Motor neuron (in vitro differentiated cells): ENCODE measurements around the gene VWA8. TPM values are rescaled to one million over a fixed set of nuclear protein-coding genes. Genes with fewer than 3 reads are reported as not detected.

Experiments used
- ATAC-seq, 8 experiments: fragments of 200-7000 bp; cut with Tn5 transposase; replicated peaks in 6 of 8; 2 replicates each; pipeline ENCODE4 v1.8.0; 2021; ENCODE audit warnings: mild to moderate bottlenecking in 8 of 8, moderate library complexity in 8 of 8
- H3K27ac ChIP-seq, 2 donors: fragments of 250-450 bp; sonication (Bioruptor Pico); 2 replicates each; pipeline ENCODE4 v1.9.0; 2021; ENCODE audit warnings: antibody characterized with exemption in 2 of 2, mild to moderate bottlenecking in 2 of 2, moderate library complexity in 1 of 2
- H3K4me1 ChIP-seq, 2 donors: fragments of 250-450 bp; sonication (Bioruptor Pico); replicated peaks in 1 of 2; 2 replicates each; pipeline ENCODE4 v1.6.1; 2021; ENCODE audit warnings: antibody characterized with exemption in 2 of 2, mild to moderate bottlenecking in 2 of 2, moderate library complexity in 1 of 2
- H3K4me3 ChIP-seq, 5 donors: fragments of 250-450 bp; sonication (Bioruptor Pico); 2 replicates each; pipeline ENCODE4 v1.9.0; 2021; ENCODE audit warnings: antibody characterized with exemption in 5 of 5, mild to moderate bottlenecking in 5 of 5, moderate library complexity in 4 of 5
- WGBS, 10 experiments: fragments of 450-650 bp; shearing (Covaris generic); methylation state at CpG; one replicate each; pipeline ENCODE4 v1.0.0; 2022; 5-methylcytosine and 5-hydroxymethylcytosine counted together
- in situ Hi-C, 9 experiments: fragments of 400-800 bp; cut with MboI; loops; one replicate each; pipeline ENCODE4 v1.15.0; 2021; ENCODE audit warnings: low sequenced_read_pairs in 9 of 9, low pct_unique_long_range_greater_than_20kb in 2 of 9; ENCODE audit not compliant: unreplicated experiment in 9 of 9
- total RNA-seq, 8 experiments: library from RNA; unstranded; fragments of 300-600 nt; gene quantifications; 2 replicates each; pipeline versions ENCODE4 v1.2.3 to v1.2.4, GENCODE V29; 2022

The VWA8 gene
- total RNA-seq, 8 experiments from 2014 or later: 9.1 to 31.7 (median 11.8) TPM

GRCh38 chr13:41557719-41558118 lies 403.2 kb downstream of the VWA8 start:
- in situ Hi-C loops: no loop called here
- H3K4me3 ChIP-seq: no peak overlapping the region
- no peak for ATAC-seq
- 71 to 100% (median 88%) methylated on average over 1 to 2 of the region's 2 CpGs; no CpG with 5 or more reads in 3 of the 10 experiments for WGBS, 10 experiments
- H3K27ac ChIP-seq: no peak overlapping the region
- H3K4me1 ChIP-seq: no peaks in the 10 kb centered on the region

GRCh38 chr13:41554626-41555386 lies 406.1 kb downstream of the VWA8 start:
- H3K4me1 ChIP-seq: no peaks in the 10 kb centered on the region
- 60 to 100% (median 86%) methylated on average over 1 to 9 of the region's 10 CpGs; no CpG with 5 or more reads in 2 of the 10 experiments for WGBS, 10 experiments
- no peak for ATAC-seq
- no peak overlapping the region for H3K27ac ChIP-seq
- H3K4me3 ChIP-seq: no peak overlapping the region
- in situ Hi-C loops: no loop called here

- no peak overlapping the region for H3K4me3 ChIP-seq
- no peak for ATAC-seq
- peaks cover 2 to 4% of the 10 kb centered on the region in 2 donors for H3K4me1 ChIP-seq
- 60 to 100% (median 85%) methylated on average over 1 to 2 of the region's 2 CpGs; no CpG with 5 or more reads in 4 of the 10 experiments for WGBS, 10 experiments
- in situ Hi-C loops: no loop called here
- no peak overlapping the region for H3K27ac ChIP-seq
Measured at GRCh38 chr13:41554180-41554579, 406.7 kb downstream of the VWA8 start.

DNA sequence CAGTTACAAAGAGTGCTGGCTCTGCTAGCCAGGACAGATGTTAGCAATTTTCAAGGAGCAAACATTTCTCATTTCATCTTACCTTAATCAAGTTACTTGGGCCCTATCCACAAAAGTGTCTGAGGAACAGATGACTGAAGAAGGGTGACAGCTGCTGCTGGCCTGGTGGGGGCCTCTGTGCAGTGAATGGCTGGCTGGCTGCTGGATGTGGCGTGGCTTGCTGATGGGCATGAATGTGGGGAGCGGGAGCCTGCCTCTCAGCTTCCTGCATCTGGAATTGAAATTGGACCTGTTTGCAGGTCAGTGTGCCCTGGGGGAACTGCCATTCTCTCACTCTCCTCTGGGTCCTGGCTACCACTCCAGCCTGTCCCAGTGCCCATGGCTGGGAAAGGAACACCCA lies 408.9 kb downstream of the VWA8 start:
- 80 to 100% (median 85%) methylated on average over 1 to 2 of the region's 2 CpGs; no CpG with 5 or more reads in 6 of the 10 experiments for WGBS, 10 experiments
- in situ Hi-C loops: no loop called here
- Histone ChIP-seq H3K4me3 (no peak overlapping the region), H3K27ac (no peak overlapping the region), H3K4me1 (peaks cover 13 to 17% of the 10 kb centered on the region in 2 donors)
- ATAC-seq: no peak

DNA sequence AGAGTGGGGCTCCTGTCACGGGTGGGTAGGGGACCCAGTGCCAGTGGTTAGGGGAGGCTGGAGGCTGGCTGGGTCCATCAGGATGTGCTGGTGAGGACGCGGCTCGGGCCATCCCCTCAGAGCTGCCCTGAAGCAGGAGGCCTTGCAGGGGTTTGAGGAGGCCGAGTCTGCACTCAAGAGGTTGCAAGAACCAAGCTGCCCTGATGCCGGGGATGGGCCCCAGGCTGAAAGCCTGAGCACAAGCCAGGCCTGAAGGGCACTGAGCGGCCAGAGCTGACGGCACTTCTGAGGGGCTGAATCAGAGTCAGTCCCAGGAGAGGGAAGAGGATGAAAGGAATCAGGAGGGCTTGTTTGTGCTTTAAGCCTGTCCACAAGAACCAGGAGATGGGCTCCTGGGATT lies 410.6 kb downstream of the VWA8 start:
- Histone ChIP-seq H3K27ac (no peak overlapping the region), H3K4me3 (no peak overlapping the region), H3K4me1 (peaks cover 15 to 19% of the 10 kb centered on the region in 2 donors)
- in situ Hi-C loops: no loop called here
- WGBS, 10 experiments: 80 to 95% methylated on average over 1 to 4 of the region's 8 CpGs; no CpG with 5 or more reads in 8 of the 10 experiments
- ATAC-seq: no peak

DNA sequence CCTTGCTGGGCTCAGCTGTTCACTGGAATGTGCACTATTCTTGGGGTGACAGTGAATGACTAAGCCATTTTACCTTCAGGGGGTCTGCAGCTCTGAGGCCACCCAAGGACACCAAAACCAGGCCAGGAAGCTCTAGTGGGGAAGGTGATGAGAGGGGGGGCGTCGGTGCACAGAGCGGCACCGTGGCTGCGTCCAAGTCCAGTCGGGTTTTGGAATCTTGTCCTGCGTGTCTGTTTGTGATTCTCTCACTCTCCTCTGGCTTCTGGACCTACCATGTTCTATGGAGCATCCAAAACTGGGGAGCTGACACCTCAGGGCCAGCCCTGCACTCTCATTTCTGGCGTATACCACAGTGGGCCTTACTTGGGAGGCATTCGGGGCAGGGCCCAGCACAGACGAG lies 411.4 kb downstream of the VWA8 start:
- Histone ChIP-seq H3K4me3 (no peak overlapping the region), H3K27ac (no peak overlapping the region), H3K4me1 (peaks cover 15 to 19% of the 10 kb centered on the region in 2 donors)
- in situ Hi-C loops: no loop called here
- WGBS, 10 experiments: 90 to 100% (median 96%) methylated on average over 1 to 4 of the region's 10 CpGs; no CpG with 5 or more reads in 6 of the 10 experiments
- ATAC-seq: no peak

DNA sequence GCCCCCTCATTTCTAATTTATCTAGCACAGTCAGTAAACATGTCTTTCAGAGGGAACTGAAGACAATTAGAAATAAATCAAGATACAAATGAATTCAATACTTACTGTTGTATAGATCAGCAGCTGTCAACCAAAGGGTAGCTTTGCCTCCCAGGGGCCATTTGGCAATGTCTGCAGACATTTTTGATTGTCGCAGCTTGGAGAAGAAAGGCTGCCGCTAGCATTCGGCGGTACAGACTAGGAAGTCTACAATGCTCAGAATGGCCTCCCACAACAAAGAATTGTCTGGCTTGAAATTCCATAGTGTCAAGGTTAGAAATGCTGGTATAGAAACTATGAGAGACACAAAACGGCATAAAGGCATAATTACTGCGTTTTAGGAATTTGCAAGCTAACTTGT lies 412.0 kb downstream of the VWA8 start:
- Histone ChIP-seq H3K27ac (no peak overlapping the region), H3K4me1 (peaks cover 15 to 19% of the 10 kb centered on the region in 2 donors), H3K4me3 (no peak overlapping the region)
- ATAC-seq: peak in 2 of 8 experiments; percentile 31 to 35
- 26 to 86% (median 79%) methylated on average over 1 to 6 of the region's 6 CpGs; no CpG with 5 or more reads in 1 of the 10 experiments for WGBS, 10 experiments
- in situ Hi-C loops: no loop called here

DNA sequence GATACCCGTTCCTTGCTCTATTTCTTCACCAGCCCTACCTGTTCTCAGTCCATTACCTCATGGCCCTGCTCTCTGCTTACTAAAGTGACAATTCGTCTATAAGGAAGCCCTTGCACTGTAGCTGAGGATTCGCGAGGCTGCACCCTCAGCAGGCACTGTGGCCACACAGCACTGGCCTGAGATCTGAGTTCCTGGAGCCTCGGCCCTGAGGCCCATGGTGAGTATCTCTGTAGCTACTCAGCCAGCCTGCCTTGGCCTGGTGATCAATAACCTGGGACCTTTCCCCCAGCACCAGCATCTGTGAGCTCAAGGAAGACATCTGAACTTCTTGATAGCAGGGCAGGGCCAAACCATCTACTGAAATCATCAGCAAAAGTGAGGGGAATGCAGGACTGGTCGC lies 412.9 kb downstream of the VWA8 start:
- in situ Hi-C loops: no loop called here
- H3K4me3 ChIP-seq: no peak overlapping the region

GRCh38 chr13:41547251-41548000 lies 413.5 kb downstream of the VWA8 start:
- 11 to 73% (median 50%) methylated on average over 2 to 6 of the region's 17 CpGs; no CpG with 5 or more reads in 4 of the 10 experiments for WGBS, 10 experiments
- peak; percentile 36 to 86 (median 76) for ATAC-seq
- Histone ChIP-seq H3K4me3 (no peak overlapping the region), H3K4me1 (peaks cover 15 to 19% of the 10 kb centered on the region in 2 donors), H3K27ac (no peak overlapping the region)
- in situ Hi-C loops: no loop called here

More for the DNA sequence above, 412.9 kb downstream of the VWA8 start:
- ATAC-seq: peak in 1 of 8 experiments; percentile 6
- WGBS, 10 experiments: 40 to 100% (median 80%) methylated on average over 1 to 6 of the region's 6 CpGs; no CpG with 5 or more reads in 3 of the 10 experiments
- Histone ChIP-seq H3K27ac (no peak overlapping the region), H3K4me1 (peaks cover 15 to 19% of the 10 kb centered on the region in 2 donors)

DNA sequence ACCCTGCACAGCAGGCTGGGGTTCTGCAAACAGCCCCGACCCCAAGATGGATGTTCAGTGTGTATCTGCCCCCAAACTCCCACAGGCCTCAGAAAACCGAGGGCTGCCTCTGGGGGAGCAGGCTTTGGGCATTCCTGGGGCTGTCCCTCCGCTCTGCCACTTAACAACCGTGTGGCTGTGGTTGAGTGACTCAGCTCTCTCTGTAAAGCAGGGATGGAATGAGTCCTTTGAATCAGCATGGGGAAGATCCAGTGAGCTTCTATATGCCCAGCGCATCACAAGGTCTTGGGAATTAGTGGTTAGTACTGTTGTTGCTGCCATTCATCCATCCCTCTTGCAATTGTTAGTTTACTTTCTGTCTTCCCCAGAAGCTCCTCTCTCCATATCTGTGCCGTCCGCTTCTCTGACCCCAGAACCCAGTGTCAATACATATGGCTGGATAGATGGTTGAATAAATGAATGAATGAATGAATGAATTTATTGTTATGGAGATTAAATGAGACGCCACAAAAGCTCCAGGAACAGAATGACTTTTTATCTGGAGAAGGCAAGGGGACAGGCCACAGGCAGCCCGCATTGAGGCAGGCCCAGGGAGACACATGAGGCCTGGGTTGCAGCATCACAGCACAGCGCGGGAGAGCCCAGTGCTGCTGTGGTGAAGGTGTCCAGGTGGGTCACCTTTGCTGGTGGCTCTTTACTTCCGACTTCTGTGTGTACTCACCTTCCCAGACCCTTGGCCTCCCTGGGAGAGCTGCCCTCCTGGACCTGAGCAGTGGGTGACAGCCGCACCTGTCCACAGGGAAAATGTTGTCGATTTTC lies 414.3 kb downstream of the VWA8 start:
- Histone ChIP-seq H3K4me1 (peaks cover 15 to 19% of the 10 kb centered on the region in 2 donors), H3K27ac (no peak overlapping the region), H3K4me3 (no peak overlapping the region)
- in situ Hi-C loops: no loop called here
- peak in 7 of 8 experiments; percentile 36 to 67 (median 50) for ATAC-seq
- WGBS, 10 experiments: 50 to 84% (median 77%) methylated on average over 2 to 9 of the region's 14 CpGs; no CpG with 5 or more reads in 2 of the 10 experiments

DNA sequence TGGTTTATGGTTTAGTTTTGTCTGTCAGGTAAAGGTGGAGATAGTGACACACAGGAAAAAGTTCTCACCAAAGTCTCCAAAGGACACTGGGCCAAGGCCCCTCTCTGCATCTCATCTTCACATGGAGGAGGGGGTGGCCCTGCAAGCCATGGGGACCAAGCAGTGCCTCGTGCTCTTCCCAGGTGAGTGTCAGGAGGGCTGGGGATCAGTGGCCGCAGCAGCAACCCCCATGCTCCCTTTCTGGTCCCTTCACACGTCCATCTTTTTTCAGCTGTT lies 415.5 kb downstream of the VWA8 start:
- in situ Hi-C loops: no loop called here
- Histone ChIP-seq H3K27ac (no peak overlapping the region), H3K4me1 (peaks cover 15 to 19% of the 10 kb centered on the region in 2 donors), H3K4me3 (no peak overlapping the region)
- 42 to 67% methylated on average over 2 to 3 of the region's 3 CpGs; no CpG with 5 or more reads in 8 of the 10 experiments for WGBS, 10 experiments
- no peak for ATAC-seq

- H3K4me3 ChIP-seq: no peak overlapping the region
- no peak overlapping the region for H3K27ac ChIP-seq
- no peak for ATAC-seq
- WGBS, 10 experiments: 40 to 92% (median 82%) methylated on average over 1 to 4 of the region's 7 CpGs; no CpG with 5 or more reads in 5 of the 10 experiments
- peaks cover 10% of the 10 kb centered on the region in 2 donors for H3K4me1 ChIP-seq
- in situ Hi-C loops: no loop called here
Measured at GRCh38 chr13:41543664-41544300, 417.1 kb downstream of the VWA8 start.
